ENCODE results near the gene MTHFD2L. TPM values are rescaled to one million over a fixed set of nuclear protein-coding genes. Genes with fewer than 3 reads are reported as not detected.

MTHFD2L gene
- total and polyA plus RNA-seq, 2 of the 8 experiments (the other 6 are each of a cell fraction or from before 2014, with no cell fraction given), result 5.4 to 15.0 TPM

DNA sequence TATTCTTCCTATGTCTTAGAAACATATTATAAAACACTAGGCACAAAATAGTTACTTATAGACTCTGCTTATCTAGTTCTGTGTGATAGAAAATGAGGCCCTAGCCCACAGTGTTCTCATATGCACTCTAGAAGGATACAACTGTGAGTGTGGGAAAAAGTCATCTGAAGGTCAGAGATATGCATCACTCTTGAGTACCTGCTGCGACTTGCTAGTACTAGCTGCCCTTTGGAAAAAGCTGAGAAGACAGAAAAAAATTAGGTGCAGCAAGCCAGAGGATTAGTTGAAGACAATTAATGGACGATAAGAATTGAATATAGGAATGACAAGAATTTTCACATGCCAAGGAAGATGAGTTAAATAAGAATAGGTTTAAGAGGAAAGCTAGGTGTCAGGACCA is 61.3 kb downstream of the MTHFD2L start:
- no peak overlapping the region for H2AFZ ChIP-seq (ENCODE audit: low read length)
- H3K14ac ChIP-seq (ENCODE audit: insufficient read length), result no peak overlapping the region
- no peak overlapping the region for H2AK5ac ChIP-seq (ENCODE audit: low read depth, low read length)
- no peak overlapping the region for H3K18ac ChIP-seq (ENCODE audit: extremely low read depth, low read length)
- H3K23me2 ChIP-seq (ENCODE audit: low read depth, low read length), result no peaks in the 10 kb centered on the region
- H4K5ac ChIP-seq (ENCODE audit: insufficient read length, low read depth, low read length), result no peak overlapping the region
- H3K4me1 ChIP-seq (replicated peaks in 1 of 4; ENCODE audit: control insufficient read depth in 3 of 4, insufficient read depth in 4 of 4, low read length in 3 of 4), result peaks cover 0 to 6% (median 2%) of the 10 kb centered on the region in 4 experiments; a peak in 4 of 7 replicates
- no peaks in the 10 kb centered on the region for H4K20me1 ChIP-seq (replicated peaks in 1 of 2; ENCODE audit: control insufficient read depth in 1 of 2, insufficient read depth in 2 of 2, low read length in 2 of 2)
- FAIRE-seq (no peak), DNase-seq (ENCODE audit: low read depth in 1 of 2, low spot score in 2 of 2) (no peak)
- no peaks in the 10 kb centered on the region for H3K79me2 ChIP-seq (ENCODE audit: control insufficient read depth in 1 of 2, insufficient read depth in 2 of 2, low read length in 2 of 2)
- H2BK12ac ChIP-seq (ENCODE audit: low read depth, low read length), result no peak overlapping the region
- H4K8ac ChIP-seq (ENCODE audit: extremely low read depth, insufficient read depth, low read length), result no peak overlapping the region
- no peak overlapping the region; the same call in 1 of the 2 replicates for H2BK15ac ChIP-seq (ENCODE audit: low read length)
- no peak overlapping the region for H3K27ac ChIP-seq (ENCODE audit: low read depth, low read length)
- H3K4me3 ChIP-seq (ENCODE audit: extremely low read depth in 1 of 4, insufficient read depth in 2 of 4, low read depth in 3 of 4, low read length in 4 of 4), result no peak overlapping the region
- H2BK20ac ChIP-seq (ENCODE audit: low read length), result no peak overlapping the region
- ChIA-PET POLR2A (ENCODE audit: partially characterized antibody) (no interaction called here), CTCF (ENCODE audit: partially characterized antibody) (interaction anchor here (0.8 kb wide), 1 partner anchor 9 kb away, joined by 5 read pairs; no protein-coding TSS in a partner anchor)
- no peak overlapping the region for H3K56ac ChIP-seq (replicated peaks; ENCODE audit: insufficient read length, low read depth, low read length)
- H4K91ac ChIP-seq (replicated peaks; ENCODE audit: insufficient read length, low read length), result no peak overlapping the region
- H2BK120ac ChIP-seq (replicated peaks; ENCODE audit: low read depth, low read length), result no peak overlapping the region
- no peaks in the 10 kb centered on the region for H3K9me3 ChIP-seq (ENCODE audit: insufficient read depth in 2 of 2, low read depth in 1 of 2, low read length in 1 of 2)
- no peaks in the 10 kb centered on the region for H3K79me1 ChIP-seq (ENCODE audit: low read depth, low read length)
- H3K4me2 ChIP-seq (ENCODE audit: insufficient read depth in 1 of 2, low read depth in 2 of 2, low read length in 2 of 2), result no peak overlapping the region
- no peaks in the 10 kb centered on the region for H3K36me3 ChIP-seq (ENCODE audit: control insufficient read depth in 2 of 4, insufficient read depth in 4 of 4, low read length in 3 of 4)
- WGBS, 2 experiments (ENCODE audit: extremely low coverage in 1 of 2, insufficient coverage in 1 of 2, insufficient read length in 1 of 2, insufficient replicate concordance in 2 of 2, low coverage in 1 of 2, low lambda C conversion rate in 2 of 2, missing lambda C conversion rate in 1 of 2), result 71% methylated on average over 2 of the region's 2 CpGs; no CpG with 5 or more reads in 1 of the 2 experiments
- no peak overlapping the region for H3K4ac ChIP-seq (replicated peaks; ENCODE audit: insufficient read length, low read depth, low read length)
- no peak for TF ChIP-seq POLR2A (IDR thresholded peaks at IDR 0.05; ENCODE audit: control extremely low read depth in 1 of 2, low read depth in 2 of 2, low read length in 2 of 2)
- TF ChIP-seq CHD2 (IDR thresholded peaks at IDR 0.05; ENCODE audit: low read length), result no peak
- no peak for TF ChIP-seq ASH2L (IDR thresholded peaks at IDR 0.05; ENCODE audit: low read length)
- TF ChIP-seq MAFK (IDR thresholded peaks at IDR 0.05; ENCODE audit: low read depth, low read length), result no peak
- TF ChIP-seq FOSL1 (IDR thresholded peaks at IDR 0.05; ENCODE audit: insufficient read depth, low read depth, low read length), result no peak
- no peak for TF ChIP-seq BCL11A (IDR thresholded peaks at IDR 0.05; ENCODE audit: low read depth in 2 of 2, low read length in 2 of 2)
- TF ChIP-seq, protein P1, sequence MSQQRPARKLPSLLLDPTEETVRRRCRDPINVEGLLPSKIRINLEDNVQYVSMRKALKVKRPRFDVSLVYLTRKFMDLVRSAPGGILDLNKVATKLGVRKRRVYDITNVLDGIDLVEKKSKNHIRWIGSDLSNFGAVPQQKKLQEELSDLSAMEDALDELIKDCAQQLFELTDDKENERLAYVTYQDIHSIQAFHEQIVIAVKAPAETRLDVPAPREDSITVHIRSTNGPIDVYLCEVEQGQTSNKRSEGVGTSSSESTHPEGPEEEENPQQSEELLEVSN (IDR thresholded peaks at IDR 0.05), result no peak
- TF ChIP-seq NANOG (IDR thresholded peaks at IDR 0.05; ENCODE audit: insufficient read depth, low read depth, low read length, poor library complexity, severe bottlenecking), result no peak
- no peak for TF ChIP-seq CREB1 (IDR thresholded peaks at IDR 0.05)
- TF ChIP-seq CBX8 (IDR thresholded peaks at IDR 0.05; ENCODE audit: borderline replicate concordance, low read depth, low read length), result no peak
- TF ChIP-seq BACH1 (IDR thresholded peaks at IDR 0.05; ENCODE audit: low read length), result no peak
- no peak for TF ChIP-seq CBX5 (IDR thresholded peaks at IDR 0.05; ENCODE audit: low read depth, low read length)
- no peak for TF ChIP-seq TAF7 (optimal IDR thresholded peaks at IDR 0.05; ENCODE audit: borderline replicate concordance, low read depth, low read length)
- no peak for TF ChIP-seq RNF2 (IDR thresholded peaks at IDR 0.05; ENCODE audit: borderline replicate concordance, low read depth, low read length, missing control alignments, poor library complexity, severe bottlenecking)
- TF ChIP-seq RXRA (IDR thresholded peaks at IDR 0.05; ENCODE audit: insufficient read depth, low read depth, low read length), result no peak
- H3K9ac ChIP-seq (replicated peaks in 1 of 4; ENCODE audit: extremely low read depth in 1 of 4, low read depth in 3 of 4, low read length in 3 of 4), result no peak overlapping the region
- H3K23ac ChIP-seq (ENCODE audit: insufficient read length), result no peak overlapping the region
- H2BK5ac ChIP-seq (ENCODE audit: low read depth, low read length), result no peak overlapping the region
- H3K27me3 ChIP-seq (replicated peaks in 1 of 4; ENCODE audit: control insufficient read depth in 3 of 4, extremely low read depth in 1 of 4, insufficient read depth in 3 of 4, low read length in 3 of 4), result no peaks in the 10 kb centered on the region

All from H1 (cell line).